ENCODE data around the gene UNKL.

The UNKL gene

GRCh38 chr16:1338119-1338730, 76.3 kb downstream of the UNKL start:
- Histone ChIP-seq H3K27ac (ENCODE audit: low read depth, low read length) (no peak overlapping the region), H3K9me2 (replicated peaks; ENCODE audit: insufficient read depth, low read length) (no peaks in the 10 kb centered on the region), H3K4me3 (ENCODE audit: insufficient read depth, low read length, poor library complexity, severe bottlenecking) (no peak overlapping the region), H3F3A (ENCODE audit: insufficient read depth) (no peaks in the 10 kb centered on the region), H2AFZ (ENCODE audit: low read depth, low read length, severe bottlenecking) (no peak overlapping the region), H3K4me2 (ENCODE audit: low read depth, low read length, poor library complexity, severe bottlenecking) (no peak overlapping the region), H3K9ac (ENCODE audit: low read length) (no peak overlapping the region), H3K79me2 (ENCODE audit: insufficient read depth, low read length) (no peaks in the 10 kb centered on the region), H3K36me3 (ENCODE audit: low read length) (no peaks in the 10 kb centered on the region), H3K27me3 (ENCODE audit: low read length) (no peaks in the 10 kb centered on the region), H3K9me3 (ENCODE audit: insufficient read depth, low read length) (no peaks in the 10 kb centered on the region), H4K20me1 (ENCODE audit: low read depth, low read length) (no peaks in the 10 kb centered on the region)
- peak; percentile 27 for TF ChIP-seq CTCF (IDR thresholded peaks at IDR 0.05; ENCODE audit: insufficient read depth, low read length, poor library complexity, severe bottlenecking)
- no peak for TF ChIP-seq EZH2phosphoT487 (conservative IDR thresholded peaks at IDR 0.05; ENCODE audit: low read length)

GRCh38 chr16:1337486-1337885, 77.0 kb downstream of the UNKL start:
- H3K9ac ChIP-seq (ENCODE audit: low read length): no peak overlapping the region
- no peaks in the 10 kb centered on the region for H3K27me3 ChIP-seq (ENCODE audit: low read length)
- H3K9me2 ChIP-seq (replicated peaks; ENCODE audit: insufficient read depth, low read length): no peaks in the 10 kb centered on the region
- H3K36me3 ChIP-seq (ENCODE audit: low read length): no peaks in the 10 kb centered on the region
- no peaks in the 10 kb centered on the region for H3K9me3 ChIP-seq (ENCODE audit: insufficient read depth, low read length)
- H3K27ac ChIP-seq (ENCODE audit: low read depth, low read length): no peak overlapping the region
- no peak overlapping the region for H3K4me2 ChIP-seq (ENCODE audit: low read depth, low read length, poor library complexity, severe bottlenecking)
- no peaks in the 10 kb centered on the region for H3K79me2 ChIP-seq (ENCODE audit: insufficient read depth, low read length)
- H3K4me3 ChIP-seq (ENCODE audit: insufficient read depth, low read length, poor library complexity, severe bottlenecking): no peak overlapping the region
- H3F3A ChIP-seq (ENCODE audit: insufficient read depth): no peaks in the 10 kb centered on the region
- TF ChIP-seq CTCF (IDR thresholded peaks at IDR 0.05; ENCODE audit: insufficient read depth, low read length, poor library complexity, severe bottlenecking) (no peak), EZH2phosphoT487 (conservative IDR thresholded peaks at IDR 0.05; ENCODE audit: low read length) (no peak)
- H4K20me1 ChIP-seq (ENCODE audit: low read depth, low read length): no peaks in the 10 kb centered on the region
- no peak overlapping the region for H2AFZ ChIP-seq (ENCODE audit: low read depth, low read length, severe bottlenecking)

DNA sequence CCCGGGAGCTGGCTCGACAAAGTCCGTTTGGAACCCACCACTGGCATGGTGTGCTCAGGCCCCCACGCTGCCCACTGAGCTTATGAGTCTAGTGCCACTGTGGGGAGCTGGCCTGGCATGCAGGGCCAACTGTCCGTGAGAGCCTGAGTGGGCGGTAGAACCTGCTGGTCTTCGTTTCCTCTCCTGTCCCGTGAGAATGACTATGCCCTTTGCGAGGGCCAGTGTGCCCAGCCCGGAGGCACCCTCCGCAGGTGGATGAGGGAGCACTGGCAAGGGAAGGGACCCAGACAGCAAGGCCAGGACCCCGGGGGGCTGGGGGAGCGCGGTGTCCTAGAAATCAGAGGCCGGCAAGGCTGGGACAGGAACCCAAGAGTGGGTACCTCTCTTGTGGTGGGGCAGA, 77.9 kb downstream of the UNKL start:
- H2AFZ ChIP-seq (ENCODE audit: low read depth, low read length, severe bottlenecking): no peak overlapping the region
- H3F3A ChIP-seq (ENCODE audit: insufficient read depth): no peaks in the 10 kb centered on the region
- no peak overlapping the region for H3K4me3 ChIP-seq (ENCODE audit: insufficient read depth, low read length, poor library complexity, severe bottlenecking)
- no peaks in the 10 kb centered on the region for H3K9me3 ChIP-seq (ENCODE audit: insufficient read depth, low read length)
- no peak overlapping the region for H3K9ac ChIP-seq (ENCODE audit: low read length)
- no peak for TF ChIP-seq CTCF (IDR thresholded peaks at IDR 0.05; ENCODE audit: insufficient read depth, low read length, poor library complexity, severe bottlenecking)
- TF ChIP-seq EZH2phosphoT487 (conservative IDR thresholded peaks at IDR 0.05; ENCODE audit: low read length): no peak
- H3K36me3 ChIP-seq (ENCODE audit: low read length): no peaks in the 10 kb centered on the region
- H3K9me2 ChIP-seq (replicated peaks; ENCODE audit: insufficient read depth, low read length): no peaks in the 10 kb centered on the region
- no peak overlapping the region for H3K4me2 ChIP-seq (ENCODE audit: low read depth, low read length, poor library complexity, severe bottlenecking)
- H4K20me1 ChIP-seq (ENCODE audit: low read depth, low read length): no peaks in the 10 kb centered on the region
- no peaks in the 10 kb centered on the region for H3K27me3 ChIP-seq (ENCODE audit: low read length)
- H3K27ac ChIP-seq (ENCODE audit: low read depth, low read length): no peak overlapping the region
- no peaks in the 10 kb centered on the region for H3K79me2 ChIP-seq (ENCODE audit: insufficient read depth, low read length)
